Transverse colon (tissue), 3 donors: ENCODE measurements around the gene PAX7.

Source experiments
- CTCF ChIP-seq, 5 experiments: fragments of 200-600 bp in 3 of 5; fragments of 450-650 bp in 2 of 5; sonication (generic) in 3 of 5; IDR thresholded peaks; 1 replicate in 2 of 5; 2 replicates in 3 of 5; pipeline ENCODE4 v1.5.1; 2016 to 2017; ENCODE audit warnings: antibody characterized with exemption in 5 of 5, inconsistent platforms in 3 of 5, mild to moderate bottlenecking in 2 of 5, moderate library complexity in 1 of 5
- EP300 ChIP-seq: sonication (generic); formaldehyde crosslinking; IDR thresholded peaks from one replicate; pipeline ENCODE4 v1.6.1; 2017; ENCODE audit warnings: antibody characterized with exemption, low read depth

DNA sequence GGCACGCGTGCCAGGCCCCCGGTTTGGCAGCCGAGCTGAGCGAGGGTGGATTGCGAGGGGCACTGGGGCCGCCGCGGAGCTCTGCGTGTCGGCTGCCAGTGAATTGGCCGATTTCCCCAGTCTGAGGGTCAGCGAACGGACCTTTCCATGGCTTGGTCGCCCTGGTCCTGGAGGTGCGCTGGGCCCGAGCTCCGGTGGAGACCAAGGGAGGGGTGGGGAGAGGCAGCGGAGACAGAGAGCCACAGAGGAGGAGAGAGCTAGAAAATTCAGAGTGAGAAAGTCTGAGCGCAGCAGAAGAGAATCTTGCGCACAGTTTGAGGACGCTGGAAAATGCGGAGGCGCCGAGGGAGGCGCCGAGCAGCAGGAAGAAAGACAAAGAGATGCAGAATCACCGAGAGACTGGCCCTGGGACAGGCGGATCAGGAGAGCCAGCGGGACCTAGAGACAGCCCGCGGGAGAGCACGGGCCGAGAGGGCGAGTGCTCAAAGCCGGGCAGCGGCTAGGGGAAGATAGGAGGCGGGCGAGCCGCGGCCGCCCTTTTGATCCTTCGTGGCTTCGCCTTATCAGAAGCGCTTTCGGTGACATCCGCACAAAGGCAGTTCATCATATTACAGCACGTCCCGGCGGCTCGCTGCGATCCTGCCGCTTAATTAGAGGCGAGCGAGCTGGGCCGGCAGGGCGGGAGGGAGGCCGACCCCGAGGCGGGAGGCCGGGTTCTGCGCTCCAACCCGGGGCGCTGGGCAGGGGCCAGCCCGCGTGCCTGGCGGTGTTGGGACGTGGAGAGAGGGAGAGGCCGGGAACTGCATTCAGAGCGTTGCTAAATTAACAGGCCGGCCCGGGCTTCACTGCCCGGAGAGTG is 12.7 kb downstream of the PAX7 start:
- no peak for TF ChIP-seq EP300
- TF ChIP-seq CTCF (IDR thresholded peaks at IDR 0.05) = no peak
